Activated naive CD4-positive, alpha-beta T cell treated with anti-CD3 and anti-CD28 coated beads, Interleukin-2, amount 50 U/mL, for 24 hours (primary cell): Measurements from ENCODE around the gene HIPK4.
"Not testable (repeated sequence)": the region's sequence is repeated elsewhere in the genome, so short reads cannot be mapped to it uniquely, and the experiment has no call there.

Source experiments
- H3K27ac Mint-ChIP-seq: one replicate; pipeline ENCODE4 v1.8.0; 2021; ENCODE audit warnings: mild to moderate bottlenecking, mixed read lengths
- H3K27me3 Mint-ChIP-seq: one replicate; pipeline ENCODE4 v1.8.0; 2021; ENCODE audit warnings: mixed read lengths
- H3K36me3 Mint-ChIP-seq: one replicate; pipeline ENCODE4 v1.8.0; 2021; ENCODE audit warnings: mixed read lengths
- H3K4me1 Mint-ChIP-seq: one replicate; pipeline ENCODE4 v1.8.0; 2021; ENCODE audit warnings: mixed read lengths
- H3K4me3 Mint-ChIP-seq: one replicate; pipeline ENCODE4 v1.8.0; 2021; ENCODE audit warnings: mild to moderate bottlenecking, mixed read lengths
- H3K9me3 Mint-ChIP-seq: one replicate; pipeline ENCODE4 v1.8.0; 2021; ENCODE audit warnings: mixed read lengths

HIPK4 gene

DNA sequence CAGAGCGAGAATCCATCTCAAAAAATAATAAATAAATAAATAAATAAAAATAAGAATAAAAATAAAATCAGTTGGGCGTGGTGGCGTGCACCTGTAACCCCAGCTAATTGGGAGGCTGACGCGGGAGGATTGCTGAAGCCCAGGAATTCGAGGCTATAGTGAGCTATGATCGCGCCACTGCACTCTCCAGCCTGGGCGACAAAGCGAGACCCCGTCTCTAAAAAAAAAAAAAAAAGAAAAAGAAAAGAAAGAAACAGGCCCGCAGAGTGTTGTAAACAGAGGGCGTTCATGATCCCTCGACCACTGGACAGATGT lies 30.4 kb upstream of the HIPK4 start:
- peaks cover 6% of the 10 kb centered on the region for H3K36me3 Mint-ChIP-seq
- peak overlapping the region; percentile 65 for H3K27ac Mint-ChIP-seq
- H3K9me3 Mint-ChIP-seq: no peaks in the 10 kb centered on the region
- H3K4me1 Mint-ChIP-seq: peaks cover 30% of the 10 kb centered on the region
- no peaks in the 10 kb centered on the region for H3K27me3 Mint-ChIP-seq
- peak overlapping the region; percentile 98 for H3K4me3 Mint-ChIP-seq

DNA sequence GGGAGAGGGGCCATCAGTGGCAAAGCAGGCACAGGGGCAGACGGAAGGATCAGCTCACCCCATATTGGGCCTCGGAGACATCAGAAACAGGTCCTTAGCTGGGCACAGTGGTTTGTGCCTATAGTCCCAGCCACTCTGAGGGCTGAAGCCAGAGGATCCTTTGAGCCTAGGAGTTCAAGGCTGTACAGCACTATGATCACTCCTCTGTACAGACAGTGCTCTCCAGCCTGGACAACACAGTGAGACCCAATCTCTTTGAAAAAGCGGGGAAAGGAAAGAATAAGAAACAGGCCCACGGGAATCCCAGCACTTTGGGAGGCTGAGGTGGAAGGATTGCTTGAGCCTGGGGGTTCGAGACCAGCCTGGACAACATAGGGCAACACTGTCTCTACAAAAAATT lies 29.8 kb upstream of the HIPK4 start:
- Mint-ChIP-seq H3K4me3 (peak overlapping the region; percentile 62), H3K9me3 (no peaks in the 10 kb centered on the region), H3K4me1 (peaks cover 30% of the 10 kb centered on the region), H3K27me3 (no peaks in the 10 kb centered on the region), H3K27ac (no peak overlapping the region), H3K36me3 (peaks cover 6% of the 10 kb centered on the region)

DNA sequence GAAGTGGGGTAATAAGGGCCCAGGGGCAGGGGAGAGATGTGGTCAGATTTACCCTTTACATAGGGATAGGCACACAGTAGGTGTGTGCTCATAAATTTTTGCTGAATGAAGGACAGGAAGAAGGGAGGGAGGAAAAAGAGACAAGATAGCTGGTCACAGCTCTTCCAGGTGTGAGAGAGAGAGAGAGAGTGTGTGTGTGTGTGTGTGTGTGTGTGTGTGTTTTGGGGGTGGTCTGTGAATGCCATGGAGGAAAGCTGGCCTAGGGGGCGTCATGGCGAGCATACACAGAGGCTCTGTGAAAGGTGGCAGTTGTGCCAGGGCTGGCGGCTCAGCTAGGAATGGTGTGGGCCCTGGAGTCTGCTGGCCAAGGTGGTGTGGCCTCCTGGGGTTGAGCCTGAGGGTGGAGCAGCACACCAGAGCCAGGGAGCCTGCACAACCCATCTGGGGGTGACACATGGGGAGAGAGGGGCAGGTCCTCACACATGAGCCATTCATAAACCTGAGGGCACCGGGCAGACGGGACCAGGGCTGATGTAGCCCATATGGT lies 29.2 kb upstream of the HIPK4 start:
- no peaks in the 10 kb centered on the region for H3K9me3 Mint-ChIP-seq
- no peak overlapping the region for H3K27ac Mint-ChIP-seq
- H3K36me3 Mint-ChIP-seq: peaks cover 2% of the 10 kb centered on the region
- peaks cover 29% of the 10 kb centered on the region for H3K4me1 Mint-ChIP-seq
- H3K27me3 Mint-ChIP-seq: no peaks in the 10 kb centered on the region
- no peak overlapping the region for H3K4me3 Mint-ChIP-seq

DNA sequence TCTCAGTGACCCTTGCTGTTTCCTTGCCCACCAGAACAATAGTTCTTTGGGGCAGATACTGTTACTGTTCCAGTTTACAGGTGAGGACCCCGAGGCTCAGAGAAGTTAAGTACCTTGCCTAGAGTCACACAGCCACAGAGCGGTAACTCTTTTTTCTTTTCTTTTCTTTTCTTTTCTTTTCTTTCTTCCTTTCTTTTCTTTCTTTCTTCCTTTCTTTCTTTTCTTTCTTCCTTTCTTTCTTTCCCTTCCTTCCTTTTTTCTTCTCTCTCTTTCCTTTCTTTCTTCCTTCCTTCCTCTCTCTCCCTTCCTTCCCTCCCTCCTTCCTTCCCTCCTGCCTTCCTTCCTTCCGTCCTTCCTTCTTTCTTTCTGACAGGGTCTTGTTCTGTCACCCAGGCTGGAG lies 28.1 kb upstream of the HIPK4 start:
- H3K9me3 Mint-ChIP-seq: no peaks in the 10 kb centered on the region
- H3K36me3 Mint-ChIP-seq: peaks cover 2% of the 10 kb centered on the region
- peak overlapping the region; percentile 33 for H3K27ac Mint-ChIP-seq
- no peaks in the 10 kb centered on the region for H3K27me3 Mint-ChIP-seq
- peaks cover 26% of the 10 kb centered on the region for H3K4me1 Mint-ChIP-seq
- no peak overlapping the region for H3K4me3 Mint-ChIP-seq

DNA sequence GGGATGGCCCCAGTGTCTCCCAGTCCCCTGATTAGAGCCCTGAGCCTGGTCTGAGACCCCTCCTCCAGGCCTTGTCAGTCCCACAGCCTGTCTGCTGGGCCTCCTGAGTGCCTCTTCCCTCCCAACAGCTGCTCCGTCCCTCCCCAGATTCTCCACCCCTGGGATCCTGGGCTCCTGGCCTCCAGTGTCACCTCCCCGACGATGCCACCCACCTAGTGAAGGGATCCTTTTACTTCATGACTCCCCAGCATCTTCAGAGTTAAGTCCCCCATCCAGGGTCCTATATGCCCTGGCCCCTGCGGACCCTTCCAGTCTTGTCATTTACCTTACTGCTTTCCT lies 27.6 kb upstream of the HIPK4 start:
- no peaks in the 10 kb centered on the region for H3K27me3 Mint-ChIP-seq
- H3K27ac Mint-ChIP-seq: no peak overlapping the region
- H3K9me3 Mint-ChIP-seq: no peaks in the 10 kb centered on the region
- peaks cover 2% of the 10 kb centered on the region for H3K36me3 Mint-ChIP-seq
- no peak overlapping the region for H3K4me3 Mint-ChIP-seq
- peaks cover 25% of the 10 kb centered on the region for H3K4me1 Mint-ChIP-seq

DNA sequence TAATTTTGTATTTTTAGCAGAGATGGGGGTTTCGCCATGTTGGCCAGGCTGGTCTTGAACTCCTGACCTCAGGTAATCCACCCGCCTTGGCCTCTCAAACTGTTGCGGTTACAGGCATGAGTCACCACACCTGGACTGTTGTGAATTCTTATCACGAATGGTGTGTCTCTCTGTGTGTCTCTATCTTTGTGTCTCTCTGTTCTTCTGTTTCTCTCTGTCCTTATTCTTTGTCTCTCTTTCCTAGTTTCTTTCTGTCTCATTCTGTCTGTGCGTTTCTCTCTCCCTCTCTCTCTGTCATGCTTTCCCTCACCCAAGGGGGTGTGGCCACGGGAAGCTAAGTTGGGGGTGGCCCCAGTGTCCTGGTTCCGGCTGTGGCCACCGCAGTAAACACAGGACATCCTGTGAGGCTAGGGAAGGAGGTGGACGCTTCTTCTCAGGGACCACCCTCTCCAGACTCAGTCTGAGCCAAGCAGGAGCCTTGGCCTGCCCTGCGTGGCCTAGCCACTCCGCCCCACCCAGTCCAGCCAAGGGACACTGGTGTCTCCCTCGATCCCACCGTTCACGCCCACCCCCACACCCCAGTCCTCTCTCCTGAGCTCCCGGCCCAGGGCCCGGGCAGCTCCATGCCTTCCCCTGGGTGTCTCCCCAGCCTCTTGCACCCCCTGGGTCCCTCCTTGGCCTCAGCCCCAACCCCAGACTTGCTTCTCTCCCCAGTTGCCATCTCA lies 27.1 kb upstream of the HIPK4 start:
- no peaks in the 10 kb centered on the region for H3K27me3 Mint-ChIP-seq
- H3K4me1 Mint-ChIP-seq: peaks cover 19% of the 10 kb centered on the region
- no peak overlapping the region for H3K27ac Mint-ChIP-seq
- H3K36me3 Mint-ChIP-seq: peaks cover under 1% of the 10 kb centered on the region
- no peak overlapping the region for H3K4me3 Mint-ChIP-seq
- no peaks in the 10 kb centered on the region for H3K9me3 Mint-ChIP-seq

DNA sequence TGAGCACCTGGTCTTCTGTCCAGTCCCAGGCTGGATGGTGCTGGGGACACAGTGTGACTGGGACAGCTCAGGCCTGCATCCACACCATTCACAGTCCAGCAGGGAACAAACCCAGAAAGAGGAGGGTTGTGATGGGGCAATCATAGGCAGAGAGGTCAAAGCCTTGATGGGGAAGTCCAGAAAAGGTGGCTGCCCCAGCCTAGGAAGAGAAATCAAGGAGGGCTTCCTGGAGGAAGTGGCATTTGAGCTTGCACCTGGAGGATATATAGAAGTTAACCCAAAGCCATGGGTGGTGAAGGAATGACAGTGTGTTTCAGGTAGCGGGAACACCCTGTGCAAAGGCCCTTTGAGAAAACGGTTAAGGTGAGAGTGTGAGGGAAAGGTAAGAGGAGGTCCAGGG lies 25.8 kb upstream of the HIPK4 start:
- Mint-ChIP-seq H3K27me3 (no peaks in the 10 kb centered on the region), H3K9me3 (no peaks in the 10 kb centered on the region), H3K4me1 (peaks cover 11% of the 10 kb centered on the region), H3K27ac (no peak overlapping the region), H3K36me3 (no peaks in the 10 kb centered on the region), H3K4me3 (no peak overlapping the region)

DNA sequence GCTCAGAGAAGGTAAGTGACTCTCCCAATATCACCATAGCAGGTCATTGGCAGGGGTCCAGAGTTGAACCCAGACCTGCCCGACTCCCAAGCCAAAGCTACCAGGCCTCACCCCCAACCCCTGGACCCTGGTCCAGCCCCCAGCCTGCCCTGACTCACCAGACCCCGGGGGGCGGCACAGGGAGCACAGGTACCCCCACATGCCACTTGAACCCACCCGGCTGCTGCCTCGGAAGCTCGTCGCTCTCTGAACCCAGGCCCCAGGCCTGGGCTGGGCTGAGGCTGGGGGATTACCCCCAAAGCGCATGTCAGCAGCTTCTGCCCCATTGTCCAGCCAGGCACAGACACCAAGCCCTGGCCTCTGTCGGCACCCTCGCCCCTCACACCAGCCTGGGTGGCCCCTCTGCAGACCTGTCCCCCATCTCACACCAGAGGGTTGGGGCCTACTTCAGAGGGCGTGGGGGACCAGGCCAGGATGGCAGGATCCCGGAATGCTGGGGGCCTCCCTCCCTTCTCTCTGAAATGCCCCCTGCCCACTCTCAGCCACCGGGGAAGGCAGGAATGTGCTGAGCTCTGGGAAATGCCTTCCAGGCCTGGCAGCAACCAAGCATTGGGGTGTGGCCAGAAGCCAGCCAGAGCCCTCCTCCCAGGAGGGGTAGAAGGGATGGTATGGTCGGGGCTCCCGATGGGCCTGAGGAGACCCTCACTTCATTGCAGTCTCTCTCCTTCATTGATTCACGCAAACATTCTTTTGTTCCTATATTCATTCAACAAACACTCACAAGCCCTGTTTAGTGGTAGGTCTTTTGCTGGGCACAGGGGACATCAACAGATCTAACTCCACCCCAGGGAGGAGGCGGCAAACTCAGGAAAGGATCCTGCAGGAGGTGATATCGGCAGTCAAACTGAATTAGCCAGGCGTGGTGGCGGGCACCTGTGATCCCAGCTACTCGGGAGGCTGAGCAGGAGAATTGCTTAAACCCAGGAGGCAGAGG lies 24.9 kb upstream of the HIPK4 start:
- peak overlapping the region; percentile 70 for H3K27ac Mint-ChIP-seq
- no peaks in the 10 kb centered on the region for H3K27me3 Mint-ChIP-seq
- H3K4me1 Mint-ChIP-seq: peaks cover 11% of the 10 kb centered on the region
- H3K9me3 Mint-ChIP-seq: no peaks in the 10 kb centered on the region
- H3K4me3 Mint-ChIP-seq: no peak overlapping the region
- no peaks in the 10 kb centered on the region for H3K36me3 Mint-ChIP-seq

DNA sequence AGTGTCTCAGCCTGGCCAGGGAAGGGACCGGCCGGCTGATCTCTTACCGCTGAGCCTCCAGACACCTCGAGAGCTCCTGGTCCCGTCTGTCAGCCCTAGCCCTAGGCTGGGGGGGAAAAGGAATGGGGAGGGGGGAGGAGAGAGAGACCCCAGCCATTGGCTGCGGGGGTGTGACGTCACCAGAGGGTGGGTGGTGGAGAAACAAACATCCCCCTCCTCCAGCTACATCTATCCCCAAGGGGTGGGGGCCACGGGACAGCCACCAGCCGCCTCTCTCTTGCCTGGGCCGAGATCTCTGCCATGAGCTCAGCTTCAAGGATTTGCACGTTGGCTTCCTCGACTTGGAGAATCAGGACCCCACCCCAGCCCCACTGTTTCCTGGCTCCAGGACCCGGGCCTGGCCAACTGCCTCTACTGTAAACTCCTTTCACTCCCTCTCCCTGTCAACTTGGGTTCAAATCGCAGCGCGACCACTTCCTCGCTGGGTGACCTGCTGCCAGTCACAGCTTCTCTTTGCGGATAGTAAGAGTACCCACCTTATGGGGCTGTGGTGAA lies 23.4 kb upstream of the HIPK4 start, which contains the start of gene PRX:
Gene PRX (minus strand): TSS at position 88 of the 555 bp plus-strand sequence. CDS start 5,446 bp downstream, outside the sequence.
- Mint-ChIP-seq H3K36me3 (no peaks in the 10 kb centered on the region), H3K4me3 (no peak within 1 kb of the TSS), H3K9me3 (no peaks in the 10 kb centered on the region), H3K4me1 (peaks cover 8% of the 10 kb centered on the region), H3K27ac (no peak within 1 kb of the TSS), H3K27me3 (no peaks in the 10 kb centered on the region)

DNA sequence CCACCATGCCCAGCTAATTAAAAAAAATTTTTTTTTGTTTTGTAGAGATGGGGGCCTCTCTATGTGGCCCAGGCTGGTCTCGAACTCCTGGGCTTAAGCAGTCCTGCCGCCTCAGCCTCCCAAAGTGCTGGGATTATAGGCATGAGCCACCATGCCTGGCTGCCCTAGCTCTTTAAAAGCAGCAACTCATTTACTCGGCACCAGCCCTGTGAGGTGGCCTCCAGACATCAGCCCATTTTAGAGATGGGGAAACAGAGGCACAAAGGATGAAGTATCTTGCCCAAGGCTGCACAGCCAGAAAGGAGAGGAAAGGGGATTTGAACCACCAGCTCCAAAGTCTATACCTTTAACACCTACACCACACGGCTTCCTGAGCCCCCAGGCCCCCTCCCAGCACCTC lies 22.9 kb upstream of the HIPK4 start:
- Mint-ChIP-seq H3K27ac (no peak overlapping the region), H3K4me1 (peaks cover 12% of the 10 kb centered on the region)

DNA sequence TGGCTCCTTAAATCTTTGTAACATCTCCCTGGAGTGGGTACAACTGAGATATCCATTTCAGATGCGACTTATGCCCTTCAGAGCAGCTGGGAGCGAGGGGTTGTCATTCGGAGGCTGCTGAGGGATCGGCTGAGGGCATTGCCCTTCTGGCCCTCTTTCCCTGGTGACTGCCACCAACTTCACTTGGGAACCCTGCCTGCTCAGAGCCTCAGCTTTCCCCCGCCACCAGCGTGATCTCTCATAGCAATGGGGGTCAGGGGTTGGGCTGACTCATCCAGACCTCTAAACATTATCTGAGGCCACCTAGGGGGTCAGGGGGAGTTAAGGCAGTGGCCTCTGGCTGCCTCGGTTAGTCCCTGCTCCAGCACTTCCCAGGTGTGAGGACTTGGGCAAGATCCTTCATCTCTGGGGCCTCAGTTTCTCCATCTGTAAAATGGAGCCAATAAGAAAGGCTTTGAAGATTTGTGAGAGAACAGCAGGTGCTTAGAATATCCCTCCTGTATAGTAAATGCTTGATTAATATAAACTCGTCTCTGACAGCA lies 22.0 kb upstream of the HIPK4 start:
- no peak overlapping the region for H3K27ac Mint-ChIP-seq
- H3K4me3 Mint-ChIP-seq: no peak overlapping the region
- peaks cover 12% of the 10 kb centered on the region for H3K4me1 Mint-ChIP-seq
- H3K36me3 Mint-ChIP-seq: no peaks in the 10 kb centered on the region
- H3K9me3 Mint-ChIP-seq: no peaks in the 10 kb centered on the region
- no peaks in the 10 kb centered on the region for H3K27me3 Mint-ChIP-seq

More for the DNA sequence above, 22.9 kb upstream of the HIPK4 start:
- H3K27me3 Mint-ChIP-seq: no peaks in the 10 kb centered on the region
- H3K9me3 Mint-ChIP-seq: no peaks in the 10 kb centered on the region
- no peak overlapping the region for H3K4me3 Mint-ChIP-seq
- H3K36me3 Mint-ChIP-seq: no peaks in the 10 kb centered on the region

DNA sequence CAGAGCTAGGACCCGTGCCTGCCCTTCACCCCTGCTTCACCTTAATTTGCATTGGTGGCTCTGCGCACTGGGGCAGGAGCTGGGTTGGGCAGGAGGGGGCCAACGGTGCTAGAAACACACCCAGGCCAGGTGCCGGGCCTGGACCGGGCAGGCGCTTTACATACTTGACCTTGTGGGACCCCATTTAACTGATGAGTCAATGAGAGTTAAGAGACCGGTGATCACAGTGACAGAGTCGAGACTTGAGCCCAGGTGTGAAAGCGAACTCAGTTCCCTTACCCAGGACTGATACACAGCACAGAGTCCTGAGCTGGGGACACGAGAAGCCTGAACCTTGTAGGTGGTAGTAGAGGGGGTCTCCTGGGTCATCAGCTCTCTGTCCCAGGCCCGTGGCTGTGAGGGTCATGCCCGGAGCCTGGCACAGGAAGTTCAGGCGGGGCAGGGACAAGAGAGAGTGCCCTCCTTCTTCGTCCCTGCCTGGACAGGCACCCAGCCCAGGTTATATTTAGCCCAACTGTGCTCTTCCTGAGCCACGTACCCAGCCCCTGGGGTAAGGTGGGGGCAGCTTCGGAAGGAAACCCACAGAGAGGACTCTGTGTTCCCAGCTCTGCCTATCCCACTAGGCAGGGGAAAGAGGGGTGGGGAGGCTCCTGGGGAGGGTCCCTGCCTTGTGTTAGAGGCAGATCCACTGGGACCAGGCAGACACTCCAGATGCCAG lies 21.3 kb upstream of the HIPK4 start:
- Mint-ChIP-seq H3K4me3 (no peak overlapping the region), H3K4me1 (peaks cover 9% of the 10 kb centered on the region), H3K9me3 (no peaks in the 10 kb centered on the region), H3K36me3 (no peaks in the 10 kb centered on the region), H3K27me3 (no peaks in the 10 kb centered on the region), H3K27ac (no peak overlapping the region)

DNA sequence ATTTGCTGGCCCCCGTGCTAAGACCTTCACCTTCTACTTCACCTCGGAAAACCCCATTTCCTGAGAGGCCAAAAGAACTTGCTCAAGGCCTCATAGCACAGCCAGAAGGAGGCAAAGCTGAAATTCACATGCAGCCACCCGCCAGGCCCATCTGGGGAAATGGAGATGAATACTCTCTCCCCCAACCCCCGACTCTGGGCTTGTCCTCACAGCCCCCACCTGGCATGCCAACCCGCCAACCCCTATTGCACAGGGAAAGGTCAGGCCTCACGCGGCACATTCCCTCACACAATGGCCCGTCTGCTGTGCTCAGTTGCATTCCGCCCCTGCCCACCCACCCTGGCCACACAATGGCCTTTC lies 20.0 kb upstream of the HIPK4 start:
- Mint-ChIP-seq H3K27me3 (no peaks in the 10 kb centered on the region), H3K36me3 (no peaks in the 10 kb centered on the region), H3K4me3 (no peak overlapping the region), H3K27ac (no peak overlapping the region), H3K9me3 (no peaks in the 10 kb centered on the region), H3K4me1 (peaks cover 11% of the 10 kb centered on the region)

DNA sequence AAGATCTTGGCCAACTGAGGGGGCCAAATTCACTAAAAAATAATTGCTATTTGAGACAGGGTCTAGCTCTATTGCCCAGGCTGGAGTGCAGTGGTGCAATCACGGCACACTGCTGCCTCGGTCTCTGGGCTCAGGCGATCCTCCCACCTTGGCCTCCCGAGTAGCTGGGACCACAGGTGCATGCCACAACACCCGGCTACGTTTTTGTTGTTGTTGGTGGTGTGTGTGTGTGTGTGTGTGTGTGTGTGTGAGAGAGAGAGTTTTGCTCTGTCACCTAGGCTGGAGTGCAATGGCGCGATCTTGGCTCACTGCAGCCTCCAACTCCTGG lies 18.6 kb upstream of the HIPK4 start:
- not testable (repeated sequence) for H3K36me3 Mint-ChIP-seq, H3K4me3 Mint-ChIP-seq, H3K27me3 Mint-ChIP-seq, H3K9me3 Mint-ChIP-seq, H3K27ac Mint-ChIP-seq
- peaks cover 16% of the 10 kb centered on the region for H3K4me1 Mint-ChIP-seq
